Measurements from ENCODE around the gene EPSTI1.
"Not testable (repeated sequence)": the region's sequence is repeated elsewhere in the genome, so short reads cannot be mapped to it uniquely, and the experiment has no call there.

The EPSTI1 gene, protein sequence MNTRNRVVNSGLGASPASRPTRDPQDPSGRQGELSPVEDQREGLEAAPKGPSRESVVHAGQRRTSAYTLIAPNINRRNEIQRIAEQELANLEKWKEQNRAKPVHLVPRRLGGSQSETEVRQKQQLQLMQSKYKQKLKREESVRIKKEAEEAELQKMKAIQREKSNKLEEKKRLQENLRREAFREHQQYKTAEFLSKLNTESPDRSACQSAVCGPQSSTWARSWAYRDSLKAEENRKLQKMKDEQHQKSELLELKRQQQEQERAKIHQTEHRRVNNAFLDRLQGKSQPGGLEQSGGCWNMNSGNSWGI

DNA sequence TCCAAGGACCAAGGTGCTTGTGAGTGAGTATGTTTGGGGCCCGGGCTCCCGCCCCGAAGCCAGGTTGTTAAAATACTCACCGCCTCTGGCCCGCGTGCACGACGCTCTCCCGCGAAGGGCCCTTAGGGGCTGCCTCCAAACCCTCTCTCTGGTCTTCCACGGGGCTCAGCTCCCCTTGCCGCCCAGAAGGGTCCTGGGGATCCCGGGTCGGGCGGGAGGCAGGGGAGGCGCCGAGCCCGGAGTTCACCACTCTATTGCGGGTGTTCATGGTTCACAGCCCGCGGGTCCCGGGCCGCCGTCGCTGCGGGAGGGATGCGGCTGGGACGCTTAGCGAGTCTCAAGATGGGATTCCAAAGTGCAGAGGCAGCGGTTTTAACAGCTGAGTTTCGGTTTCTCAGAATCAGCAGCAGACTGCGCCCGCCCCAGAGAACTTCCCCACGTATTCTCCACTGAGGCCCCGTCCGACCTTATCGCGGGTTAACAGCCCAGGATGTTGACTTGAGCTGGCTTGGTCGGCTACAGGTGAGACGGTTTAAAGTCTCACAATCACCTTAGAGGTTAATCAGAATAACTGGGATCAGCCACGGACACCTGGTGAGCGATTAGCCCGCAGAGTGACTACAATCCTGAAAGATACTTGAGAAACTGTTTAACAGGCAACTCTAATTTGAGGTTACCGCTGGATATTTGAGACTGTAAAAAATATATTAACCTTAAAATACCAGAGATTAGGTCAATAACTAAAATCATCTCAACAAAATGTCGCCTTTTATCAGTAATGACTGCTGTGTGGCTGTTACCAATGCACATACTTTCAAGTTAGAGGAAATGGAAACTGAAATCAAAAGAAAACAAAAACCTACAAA lies at the start of gene EPSTI1:
Gene EPSTI1 (minus strand): TSS at position 344 of the 866 bp plus-strand sequence. CDS start 76 bp downstream, at position 268.
- peaks cover 22% of the 10 kb centered on the region for H3K27me3 ChIP-seq (ENCODE audit: insufficient read depth, low read length)
- H3K9me3 ChIP-seq (ENCODE audit: low read length): no peaks in the 10 kb centered on the region
- peaks cover 7% of the 10 kb centered on the region for H3K4me1 ChIP-seq (ENCODE audit: insufficient read depth, low read length)
- peak within 1 kb of the TSS; percentile 47 for H2AFZ ChIP-seq (ENCODE audit: low read depth, low read length)
- H3K36me3 ChIP-seq (ENCODE audit: insufficient read depth, low read length): no peaks in the 10 kb centered on the region
- H3K4me3 ChIP-seq (ENCODE audit: low read length): peak within 1 kb of the TSS; percentile 1

- Histone ChIP-seq H3K9me3 (ENCODE audit: low read length) (no peaks in the 10 kb centered on the region), H2AFZ (ENCODE audit: low read depth, low read length) (no peak overlapping the region), H3K4me3 (ENCODE audit: low read length) (no peak overlapping the region)
These were observed 49.4 kb upstream of the EPSTI1 start for GRCh38 chr13:43041369-43041921.

DNA sequence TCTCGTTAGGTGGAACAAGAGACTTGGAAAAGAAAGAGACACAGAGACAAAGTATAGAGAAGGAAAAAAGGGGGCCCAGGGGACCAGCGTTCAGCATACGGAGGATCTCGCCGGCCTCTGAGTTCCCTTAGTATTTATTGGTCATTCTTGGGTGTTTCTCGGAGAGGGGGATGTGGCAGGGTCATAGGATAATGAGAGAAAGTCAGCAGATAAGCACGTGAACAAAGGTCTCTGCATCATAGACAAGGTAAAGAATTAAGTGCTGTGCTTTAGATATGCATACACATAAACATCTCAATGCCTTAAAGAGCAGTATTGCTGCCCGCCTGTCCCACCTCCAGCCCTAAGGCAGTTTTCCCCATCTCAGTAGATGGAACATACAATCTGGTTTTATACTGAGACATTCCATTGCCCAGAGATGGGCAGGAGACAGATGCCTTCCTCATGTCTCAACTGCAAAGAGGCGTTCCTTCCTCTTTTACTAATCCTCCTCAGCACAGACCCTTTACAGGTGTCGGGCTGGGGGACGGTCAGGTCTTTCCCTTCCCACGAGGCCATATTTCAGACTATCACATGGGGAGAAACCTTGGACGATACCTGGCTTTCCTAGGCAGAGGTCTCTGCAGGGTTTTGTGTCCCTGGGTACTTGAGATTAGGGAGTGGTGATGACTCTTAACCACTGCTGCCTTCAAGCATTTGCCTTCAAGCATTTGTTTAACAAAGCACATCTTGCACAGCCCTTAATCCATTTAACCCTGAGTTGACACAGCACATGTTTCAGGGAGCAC lies 48.7 kb upstream of the EPSTI1 start:
- not testable (repeated sequence) for H3K4me1 ChIP-seq (ENCODE audit: insufficient read depth, low read length); H3K36me3 ChIP-seq (ENCODE audit: insufficient read depth, low read length); H3K4me3 ChIP-seq (ENCODE audit: low read length); H3K27me3 ChIP-seq (ENCODE audit: insufficient read depth, low read length); H3K9me3 ChIP-seq (ENCODE audit: low read length); H2AFZ ChIP-seq (ENCODE audit: low read depth, low read length)

More at GRCh38 chr13:43041369-43041921, 49.4 kb upstream of the EPSTI1 start:
- Histone ChIP-seq H3K36me3 (ENCODE audit: insufficient read depth, low read length) (no peaks in the 10 kb centered on the region), H3K27me3 (ENCODE audit: insufficient read depth, low read length) (no peaks in the 10 kb centered on the region), H3K4me1 (ENCODE audit: insufficient read depth, low read length) (peaks cover 3% of the 10 kb centered on the region)

GRCh38 chr13:43039966-43040365 lies 47.9 kb upstream of the EPSTI1 start:
- peaks cover 3% of the 10 kb centered on the region for H3K4me1 ChIP-seq (ENCODE audit: insufficient read depth, low read length)
- H2AFZ ChIP-seq (ENCODE audit: low read depth, low read length): no peak overlapping the region
- H3K27me3 ChIP-seq (ENCODE audit: insufficient read depth, low read length): no peaks in the 10 kb centered on the region
- H3K4me3 ChIP-seq (ENCODE audit: low read length): no peak overlapping the region
- H3K36me3 ChIP-seq (ENCODE audit: insufficient read depth, low read length): no peaks in the 10 kb centered on the region
- H3K9me3 ChIP-seq (ENCODE audit: low read length): no peaks in the 10 kb centered on the region

GRCh38 chr13:43036351-43037250 lies 44.6 kb upstream of the EPSTI1 start:
- no peak overlapping the region for H3K4me3 ChIP-seq (ENCODE audit: low read length)
- no peaks in the 10 kb centered on the region for H3K9me3 ChIP-seq (ENCODE audit: low read length)
- no peak overlapping the region for H2AFZ ChIP-seq (ENCODE audit: low read depth, low read length)
- H3K36me3 ChIP-seq (ENCODE audit: insufficient read depth, low read length): no peaks in the 10 kb centered on the region
- H3K27me3 ChIP-seq (ENCODE audit: insufficient read depth, low read length): no peaks in the 10 kb centered on the region
- H3K4me1 ChIP-seq (ENCODE audit: insufficient read depth, low read length): no peaks in the 10 kb centered on the region

- no peaks in the 10 kb centered on the region for H3K36me3 ChIP-seq (ENCODE audit: insufficient read depth, low read length)
- H3K27me3 ChIP-seq (ENCODE audit: insufficient read depth, low read length): no peaks in the 10 kb centered on the region
- H3K9me3 ChIP-seq (ENCODE audit: low read length): no peaks in the 10 kb centered on the region
- H3K4me1 ChIP-seq (ENCODE audit: insufficient read depth, low read length): no peaks in the 10 kb centered on the region
- H3K4me3 ChIP-seq (ENCODE audit: low read length): no peak overlapping the region
- H2AFZ ChIP-seq (ENCODE audit: low read depth, low read length): no peak overlapping the region
These were observed 41.0 kb upstream of the EPSTI1 start for GRCh38 chr13:43033038-43033437.

DNA sequence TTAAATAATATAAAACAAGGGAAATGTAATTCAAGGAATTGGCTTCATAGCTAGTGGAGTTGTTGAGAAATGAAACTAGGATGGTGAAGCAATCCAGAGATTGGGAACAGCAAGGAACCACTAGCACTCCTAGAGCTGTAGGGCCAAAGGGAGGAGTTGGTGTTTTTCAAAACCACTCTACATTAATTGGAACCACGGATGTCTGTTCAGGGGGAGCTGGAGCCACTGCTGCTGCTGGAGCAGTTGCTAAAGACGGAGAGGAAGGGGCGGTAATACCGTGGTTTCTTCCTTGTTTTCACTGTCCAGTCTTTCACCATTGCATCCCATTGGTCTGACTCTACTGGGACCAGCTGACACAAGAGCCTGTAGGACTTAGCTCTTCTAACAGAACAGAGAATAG lies 39.8 kb upstream of the EPSTI1 start:
- H3K4me1 ChIP-seq (ENCODE audit: insufficient read depth, low read length): no peaks in the 10 kb centered on the region

GRCh38 chr13:43030548-43030947 lies 38.5 kb upstream of the EPSTI1 start:
- H3K4me3 ChIP-seq (ENCODE audit: low read length): no peak overlapping the region
- no peaks in the 10 kb centered on the region for H3K4me1 ChIP-seq (ENCODE audit: insufficient read depth, low read length)
- H3K36me3 ChIP-seq (ENCODE audit: insufficient read depth, low read length): no peaks in the 10 kb centered on the region
- no peaks in the 10 kb centered on the region for H3K27me3 ChIP-seq (ENCODE audit: insufficient read depth, low read length)
- no peak overlapping the region for H2AFZ ChIP-seq (ENCODE audit: low read depth, low read length)
- H3K9me3 ChIP-seq (ENCODE audit: low read length): no peaks in the 10 kb centered on the region

More for the DNA sequence above, 39.8 kb upstream of the EPSTI1 start:
- Histone ChIP-seq H2AFZ (ENCODE audit: low read depth, low read length) (no peak overlapping the region), H3K36me3 (ENCODE audit: insufficient read depth, low read length) (no peaks in the 10 kb centered on the region), H3K27me3 (ENCODE audit: insufficient read depth, low read length) (no peaks in the 10 kb centered on the region), H3K4me3 (ENCODE audit: low read length) (no peak overlapping the region), H3K9me3 (ENCODE audit: low read length) (no peaks in the 10 kb centered on the region)

GRCh38 chr13:43026262-43026661 lies 34.2 kb upstream of the EPSTI1 start:
- no peaks in the 10 kb centered on the region for H3K4me1 ChIP-seq (ENCODE audit: insufficient read depth, low read length)
- H2AFZ ChIP-seq (ENCODE audit: low read depth, low read length): no peak overlapping the region
- H3K36me3 ChIP-seq (ENCODE audit: insufficient read depth, low read length): no peaks in the 10 kb centered on the region
- H3K27me3 ChIP-seq (ENCODE audit: insufficient read depth, low read length): no peaks in the 10 kb centered on the region
- no peaks in the 10 kb centered on the region for H3K9me3 ChIP-seq (ENCODE audit: low read length)
- no peak overlapping the region for H3K4me3 ChIP-seq (ENCODE audit: low read length)

DNA sequence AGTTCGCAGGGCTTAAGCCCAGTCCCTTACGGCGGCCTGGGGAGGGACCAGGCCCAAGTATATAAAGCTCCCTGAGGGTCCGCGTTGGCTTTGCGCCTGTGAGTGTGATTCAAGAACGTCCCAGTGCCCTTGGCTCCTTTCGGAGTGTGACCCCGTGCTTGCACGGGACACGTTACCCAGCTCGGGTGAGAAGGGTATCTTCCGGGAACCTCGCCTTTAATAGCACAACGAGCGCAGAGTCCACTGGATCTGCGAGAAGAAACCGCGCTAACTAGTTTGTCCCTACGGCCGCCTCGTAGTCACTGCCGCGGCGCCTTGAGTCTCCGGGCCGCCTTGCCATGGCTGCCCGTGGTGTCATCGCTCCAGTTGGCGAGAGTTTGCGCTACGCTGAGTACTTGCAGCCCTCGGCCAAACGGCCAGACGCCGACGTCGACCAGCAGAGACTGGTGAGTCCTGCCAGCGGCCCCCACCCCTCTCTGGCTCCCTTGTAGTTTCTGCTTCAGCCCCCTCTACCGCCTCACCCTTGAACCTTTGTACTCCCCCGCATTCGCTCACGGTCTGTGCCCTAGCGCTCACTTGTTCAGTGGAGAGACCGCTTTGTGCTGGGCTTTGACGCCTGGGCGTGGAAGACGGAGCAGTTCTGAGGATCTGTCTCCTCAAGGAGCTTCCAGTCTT lies 31.4 kb upstream of the EPSTI1 start, which contains the start of gene DNAJC15:
Gene DNAJC15 (plus strand): TSS at position 298 of the 675 bp plus-strand sequence. CDS start 41 bp downstream, at position 339.
- H3K9me3 ChIP-seq (ENCODE audit: low read length): no peaks in the 10 kb centered on the region
- no peaks in the 10 kb centered on the region for H3K36me3 ChIP-seq (ENCODE audit: insufficient read depth, low read length)
- H2AFZ ChIP-seq (ENCODE audit: low read depth, low read length): no peak within 1 kb of the TSS
- no peak within 1 kb of the TSS for H3K4me3 ChIP-seq (ENCODE audit: low read length)
- peaks cover 2% of the 10 kb centered on the region for H3K27me3 ChIP-seq (ENCODE audit: insufficient read depth, low read length)
- no peaks in the 10 kb centered on the region for H3K4me1 ChIP-seq (ENCODE audit: insufficient read depth, low read length)

DNA sequence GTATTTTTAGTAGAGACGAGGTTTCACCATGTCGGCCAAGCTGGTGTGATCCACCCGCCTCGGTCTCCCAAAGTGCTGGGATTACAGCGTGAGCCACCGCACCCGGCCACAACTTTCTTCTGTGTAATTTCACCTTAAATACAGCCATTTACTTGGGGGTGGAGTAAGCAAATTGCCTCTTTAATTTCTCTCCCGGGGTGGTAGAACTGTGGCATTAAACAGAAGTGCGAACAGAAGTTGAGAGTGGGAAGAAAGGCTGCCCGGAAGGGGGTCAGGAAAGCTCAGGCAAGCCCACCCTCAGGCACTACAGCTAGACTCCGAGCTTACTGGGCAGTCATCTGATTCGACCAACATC lies 30.9 kb upstream of the EPSTI1 start:
- Histone ChIP-seq H3K27me3 (ENCODE audit: insufficient read depth, low read length) (peaks cover 2% of the 10 kb centered on the region), H3K4me3 (ENCODE audit: low read length) (no peak overlapping the region)

More for the DNA sequence above, 30.9 kb upstream of the EPSTI1 start:
- no peaks in the 10 kb centered on the region for H3K9me3 ChIP-seq (ENCODE audit: low read length)
- H3K36me3 ChIP-seq (ENCODE audit: insufficient read depth, low read length): no peaks in the 10 kb centered on the region
- H2AFZ ChIP-seq (ENCODE audit: low read depth, low read length): no peak overlapping the region
- H3K4me1 ChIP-seq (ENCODE audit: insufficient read depth, low read length): no peaks in the 10 kb centered on the region
